HG02938 (cell line): Measurements from ENCODE around the gene SPTLC3.

Experiments
- ATAC-seq: cut with Tn5 transposase; IDR thresholded peaks from one replicate; pipeline ENCODE4 v1.9.1; 2021; ENCODE audit warnings: mild to moderate bottlenecking, moderate library complexity; ENCODE audit not compliant: unreplicated experiment

Gene SPTLC3

GRCh38 chr20:13028673-13029072 is 19.9 kb downstream of the SPTLC3 start:
- ATAC-seq = no peak

DNA sequence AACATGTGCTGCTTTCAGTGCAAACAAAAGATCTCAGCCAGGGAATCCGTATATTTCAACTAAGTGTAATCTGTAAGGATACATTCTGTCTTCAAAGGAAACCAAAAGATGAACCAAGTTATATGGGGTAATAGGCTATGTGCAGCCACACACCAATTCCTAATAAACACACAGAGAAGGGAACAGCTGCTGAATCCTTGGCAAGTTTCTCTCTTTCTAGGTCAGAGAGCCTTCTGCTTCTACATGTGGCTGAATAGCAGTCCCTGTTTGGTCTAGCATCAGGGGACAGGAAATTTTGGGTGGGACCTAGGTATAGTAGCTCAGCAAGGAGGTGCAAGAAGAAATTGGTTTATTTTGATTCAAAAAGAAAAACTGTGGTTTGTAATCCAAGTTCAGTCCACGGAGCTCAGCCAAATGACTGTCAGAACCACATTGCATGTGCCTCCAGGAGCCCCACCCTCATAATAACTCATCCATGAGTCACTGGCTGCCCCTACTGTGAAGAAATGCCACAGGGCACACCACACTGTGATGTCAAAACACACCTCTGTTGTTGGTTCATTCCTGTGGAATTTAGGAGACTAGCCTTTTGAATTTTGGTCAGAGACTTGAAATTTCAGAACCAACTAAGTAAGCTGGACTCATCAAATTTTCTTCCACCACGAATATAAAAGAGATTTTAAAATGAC is 21.1 kb downstream of the SPTLC3 start:
- no peak for ATAC-seq

DNA sequence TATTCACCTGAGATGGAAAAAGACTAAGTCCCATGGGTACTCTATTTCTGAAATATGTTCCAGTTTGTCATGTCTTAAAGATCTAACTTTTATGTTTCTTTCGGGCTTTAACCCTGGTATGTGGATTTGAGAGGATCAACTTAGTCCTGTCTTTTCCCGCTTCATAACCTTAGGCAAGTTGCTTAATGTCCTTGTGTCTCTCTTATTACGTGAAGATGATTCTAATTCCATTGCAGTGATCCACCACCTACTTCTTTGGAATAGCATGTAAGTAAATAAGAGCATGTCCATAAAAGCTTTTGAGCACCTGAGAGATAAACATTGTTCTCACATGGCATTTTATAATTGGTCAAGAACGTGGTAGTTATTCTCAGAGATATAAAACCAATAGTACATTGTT is 23.0 kb downstream of the SPTLC3 start:
- no peak for ATAC-seq

- ATAC-seq = no peak
Measured at GRCh38 chr20:13034115-13034514, 25.3 kb downstream of the SPTLC3 start.

DNA sequence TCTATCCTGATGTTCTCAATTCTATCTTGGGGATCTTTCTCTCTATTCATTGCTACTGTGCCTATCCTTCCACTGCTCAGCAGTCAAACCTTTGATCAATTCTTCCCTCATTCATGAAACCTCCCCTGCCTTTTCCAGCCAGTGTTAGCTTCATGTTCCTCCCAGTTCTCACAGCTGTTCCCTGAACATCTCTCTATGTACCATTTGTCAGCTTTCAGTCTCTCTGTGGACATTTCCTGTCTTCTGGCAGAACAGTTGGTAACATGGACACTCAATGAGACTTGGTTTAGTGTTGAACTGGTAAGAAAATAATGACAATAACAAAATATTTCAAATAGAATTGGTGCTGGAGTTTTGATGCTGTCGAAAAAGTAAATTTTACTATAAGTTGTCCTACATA is 26.2 kb downstream of the SPTLC3 start:
- no peak for ATAC-seq

DNA sequence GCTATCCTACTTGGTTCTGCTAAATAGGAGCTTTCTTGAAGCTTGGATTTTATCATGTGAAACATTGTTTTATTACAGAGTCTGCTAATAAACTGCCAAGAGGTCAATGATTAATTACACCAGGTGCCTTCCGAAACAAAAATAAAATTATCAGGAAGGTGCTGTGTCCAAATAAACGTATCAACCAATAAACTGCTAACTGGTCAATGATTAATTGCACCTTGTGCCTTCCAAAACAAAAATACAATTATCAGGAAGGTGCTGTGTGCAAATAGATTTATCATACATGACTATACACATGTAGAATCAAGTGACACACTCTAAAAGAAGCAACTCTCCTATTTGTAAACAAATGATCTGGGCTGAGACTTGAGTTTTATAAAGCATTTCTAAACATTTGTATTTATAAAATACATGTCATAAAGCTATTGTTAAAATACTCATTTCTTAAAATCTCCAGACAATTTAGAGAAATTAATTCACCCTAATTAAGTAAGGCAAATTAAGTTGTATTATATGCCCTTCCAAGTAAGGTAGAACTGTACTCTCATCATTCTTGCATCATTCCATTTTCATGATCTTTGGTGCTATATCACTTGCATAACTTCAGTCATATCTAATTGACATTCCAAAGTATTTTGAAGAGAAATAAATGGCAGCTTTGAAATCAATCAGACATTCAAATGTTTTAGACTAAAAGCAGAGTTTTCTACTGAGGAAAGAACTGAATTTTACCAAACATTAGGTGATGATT is 26.8 kb downstream of the SPTLC3 start:
- no peak for ATAC-seq

DNA sequence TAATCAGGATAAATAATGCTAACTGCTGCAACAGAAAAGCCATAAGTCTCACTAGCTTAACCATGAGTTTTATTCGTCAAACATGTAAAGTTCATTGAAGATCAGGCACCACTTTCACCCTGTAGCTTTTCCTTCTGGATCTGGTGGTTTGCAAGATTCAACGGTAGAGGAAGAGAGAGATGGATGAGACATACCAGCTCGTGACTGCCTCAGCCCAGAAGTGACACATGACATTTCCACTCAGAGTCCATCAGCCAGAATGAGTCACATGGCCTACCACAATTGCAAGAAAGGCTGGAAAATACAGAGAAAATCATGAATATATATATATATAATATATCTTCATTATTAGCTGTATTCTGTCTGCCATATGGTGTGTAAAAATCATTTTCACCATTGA is 29.0 kb downstream of the SPTLC3 start:
- no peak for ATAC-seq

DNA sequence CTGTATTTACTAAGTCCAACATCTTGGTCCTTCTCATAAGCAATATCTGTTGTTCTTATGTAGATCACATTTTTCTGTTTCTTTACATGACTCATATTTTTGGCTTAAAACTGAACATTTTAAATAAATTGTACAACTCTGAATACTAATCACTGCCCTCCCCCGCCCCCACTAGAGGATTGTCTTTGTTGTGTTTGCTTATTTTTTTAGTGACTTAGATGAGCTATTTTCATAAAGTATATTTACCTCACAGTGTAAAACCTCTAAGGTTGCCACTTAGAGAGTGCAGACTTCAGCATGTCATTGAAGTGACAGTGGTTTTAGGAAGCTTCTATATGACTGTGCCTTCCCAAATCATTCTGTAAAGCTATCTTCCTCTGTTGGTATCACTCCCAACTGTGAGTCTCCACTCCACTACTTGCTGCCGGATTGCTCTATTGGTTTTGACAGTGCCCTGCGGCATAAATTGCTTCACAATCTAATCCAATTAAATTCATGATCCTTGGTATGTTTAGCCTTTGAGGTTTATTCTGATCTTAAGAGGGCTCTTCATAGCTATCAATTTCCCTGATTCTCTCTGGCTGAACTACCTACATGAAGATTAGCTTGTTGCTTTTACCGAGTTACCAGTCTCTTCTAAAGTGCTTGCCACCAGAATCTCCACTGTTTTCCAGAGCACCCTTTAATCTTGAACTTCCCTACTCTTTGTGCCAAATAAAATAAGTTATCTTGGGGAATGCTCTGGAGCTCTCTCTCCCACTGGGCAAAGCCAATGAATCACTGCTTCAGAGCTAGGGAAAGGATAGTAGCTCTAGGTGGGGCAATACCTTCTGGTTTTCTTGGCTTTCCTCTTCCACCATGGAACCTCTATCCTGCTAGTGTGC is 33.0 kb downstream of the SPTLC3 start:
- no peak for ATAC-seq

GRCh38 chr20:13042458-13042794 is 33.7 kb downstream of the SPTLC3 start:
- ATAC-seq = peak; percentile 49

GRCh38 chr20:13046409-13046808 is 37.6 kb downstream of the SPTLC3 start:
- no peak for ATAC-seq

DNA sequence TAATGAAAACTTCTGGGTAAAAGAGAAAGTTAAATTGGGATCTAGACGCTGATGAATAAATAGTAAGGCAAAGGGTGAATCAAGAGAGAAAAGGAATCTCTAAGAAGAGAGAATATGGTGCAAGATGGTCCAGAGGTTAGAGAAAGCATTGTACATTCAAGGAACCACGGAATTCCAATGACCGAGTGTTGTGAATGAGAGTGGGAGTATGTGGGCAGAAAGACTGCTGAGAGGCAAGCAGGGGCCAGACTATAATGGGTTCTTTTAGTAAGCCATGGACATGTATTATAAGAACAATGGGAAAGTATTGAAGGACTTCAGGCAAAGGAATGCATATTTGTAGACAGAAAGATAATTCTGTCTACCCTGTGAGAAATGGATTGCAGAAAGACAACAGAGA is 45.2 kb downstream of the SPTLC3 start:
- ATAC-seq = no peak

GRCh38 chr20:13058666-13059389 is 50.1 kb downstream of the SPTLC3 start:
- no peak for ATAC-seq

GRCh38 chr20:13059398-13060136 is 50.8 kb downstream of the SPTLC3 start:
- ATAC-seq = no peak

GRCh38 chr20:13060327-13060726 is 51.6 kb downstream of the SPTLC3 start:
- ATAC-seq = no peak

GRCh38 chr20:13061381-13061780 is 52.6 kb downstream of the SPTLC3 start:
- no peak for ATAC-seq

DNA sequence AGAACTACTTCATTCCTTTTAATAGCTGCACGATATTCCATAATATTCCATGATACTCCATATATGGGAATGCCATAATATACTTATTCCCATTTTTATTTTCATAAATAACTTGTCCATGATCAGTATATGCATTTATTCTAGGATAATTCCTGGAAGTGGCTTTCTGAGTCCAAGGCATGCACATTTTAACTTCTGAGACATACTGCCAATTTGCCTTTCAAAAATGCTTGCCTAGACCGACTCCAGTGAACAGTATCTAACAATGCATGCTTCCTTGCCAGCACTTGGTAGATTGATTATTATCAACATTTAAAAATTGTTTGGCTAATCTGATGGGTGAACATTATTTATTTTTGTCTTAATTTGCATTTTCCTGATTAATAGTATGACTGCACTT is 54.0 kb downstream of the SPTLC3 start:
- ATAC-seq = no peak

DNA sequence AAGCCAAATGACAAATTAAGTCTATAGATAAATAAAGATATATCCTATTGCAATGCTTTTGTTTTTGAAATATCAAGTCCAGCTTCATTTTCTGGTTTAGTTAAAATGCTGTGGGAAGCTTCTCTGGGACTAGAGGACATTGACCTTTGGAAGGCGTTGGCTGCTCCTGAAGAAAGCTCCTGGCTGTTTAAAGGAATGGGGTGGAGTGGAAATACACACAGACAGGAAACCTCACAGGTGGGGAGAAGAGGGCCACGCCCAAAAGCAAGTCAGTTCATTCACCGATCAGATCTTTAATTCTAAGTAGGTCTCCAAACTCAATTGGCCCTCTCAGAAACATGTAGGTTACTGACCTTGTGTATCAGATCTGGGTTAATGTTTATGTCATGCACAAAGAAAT is 59.6 kb downstream of the SPTLC3 start:
- no peak for ATAC-seq

GRCh38 chr20:13081877-13082276 is 73.1 kb downstream of the SPTLC3 start:
- ATAC-seq = no peak

GRCh38 chr20:13082378-13082777 is 73.6 kb downstream of the SPTLC3 start:
- ATAC-seq = no peak

DNA sequence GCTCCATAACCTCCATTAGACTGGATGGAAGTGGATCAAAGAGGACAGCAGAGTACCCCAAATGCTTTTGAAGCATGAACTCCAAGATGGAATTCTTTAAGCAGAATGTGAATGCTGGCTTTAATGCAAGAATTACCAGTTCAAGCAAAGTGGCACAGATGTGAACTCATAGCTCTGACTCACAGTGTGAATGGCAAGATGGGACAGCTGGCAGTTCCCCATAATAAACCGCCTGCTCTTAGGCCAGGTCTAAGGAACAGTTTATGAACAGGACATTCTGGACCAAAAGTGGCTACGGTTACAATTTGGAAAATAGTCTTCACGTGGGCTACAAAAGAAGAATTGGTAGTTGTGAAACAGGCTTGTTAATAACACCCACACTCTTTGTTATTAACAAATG is 76.5 kb downstream of the SPTLC3 start:
- ATAC-seq = no peak
